ENCODE data around the gene PARD6B. TPM values are rescaled to one million over a fixed set of nuclear protein-coding genes. Genes with fewer than 3 reads are reported as not detected.
A peak's percentile ranks its signal among the peaks of the same experiment; 100 is the strongest.

Gene PARD6B
- total RNA-seq, 1 donor from 2014 or later, result 2.2 TPM

GRCh38 chr20:50717312-50717711, 14.1 kb upstream of the PARD6B start:
- peaks cover 19% of the 10 kb centered on the region for H3K27me3 Mint-ChIP-seq (ENCODE audit: low read depth)
- no peak overlapping the region for H3K27ac Mint-ChIP-seq (ENCODE audit: unreplicated experiment)
- H3K36me3 Mint-ChIP-seq (ENCODE audit: low read depth), result no peaks in the 10 kb centered on the region
- no peak for TF ChIP-seq CTCF (IDR thresholded peaks at IDR 0.05)
- no peaks in the 10 kb centered on the region for H3K9me3 Mint-ChIP-seq (ENCODE audit: low read depth)
- DNase-seq (ENCODE audit: low spot score), result no peak
- peaks cover 24% of the 10 kb centered on the region for H3K4me1 Mint-ChIP-seq (ENCODE audit: low read depth)
- no peak overlapping the region for H3K4me3 Mint-ChIP-seq (ENCODE audit: unreplicated experiment)

- H3K9me3 Mint-ChIP-seq (ENCODE audit: low read depth), result no peaks in the 10 kb centered on the region
- no peak for DNase-seq (ENCODE audit: low spot score)
- H3K36me3 Mint-ChIP-seq (ENCODE audit: low read depth), result no peaks in the 10 kb centered on the region
- peaks cover 28% of the 10 kb centered on the region for H3K4me1 Mint-ChIP-seq (ENCODE audit: low read depth)
- H3K4me3 Mint-ChIP-seq (ENCODE audit: unreplicated experiment), result no peak overlapping the region
- TF ChIP-seq CTCF (IDR thresholded peaks at IDR 0.05), result peak; percentile 57
- H3K27me3 Mint-ChIP-seq (ENCODE audit: low read depth), result peaks cover 11% of the 10 kb centered on the region
- H3K27ac Mint-ChIP-seq (ENCODE audit: unreplicated experiment), result peak overlapping the region; percentile 64
Observed at GRCh38 chr20:50717974-50718761, 13.2 kb upstream of the PARD6B start.

GRCh38 chr20:50719328-50719727, 12.1 kb upstream of the PARD6B start:
- Mint-ChIP-seq H3K4me3 (ENCODE audit: unreplicated experiment) (no peak overlapping the region), H3K27me3 (ENCODE audit: low read depth) (peaks cover 3% of the 10 kb centered on the region), H3K4me1 (ENCODE audit: low read depth) (peaks cover 24% of the 10 kb centered on the region), H3K9me3 (ENCODE audit: low read depth) (no peaks in the 10 kb centered on the region), H3K36me3 (ENCODE audit: low read depth) (no peaks in the 10 kb centered on the region), H3K27ac (ENCODE audit: unreplicated experiment) (no peak overlapping the region)
- no peak for TF ChIP-seq CTCF (IDR thresholded peaks at IDR 0.05)
- DNase-seq (ENCODE audit: low spot score), result no peak

GRCh38 chr20:50720026-50720425, 11.4 kb upstream of the PARD6B start:
- H3K27ac Mint-ChIP-seq (ENCODE audit: unreplicated experiment), result no peak overlapping the region
- DNase-seq (ENCODE audit: low spot score), result no peak
- no peak overlapping the region for H3K4me3 Mint-ChIP-seq (ENCODE audit: unreplicated experiment)
- H3K27me3 Mint-ChIP-seq (ENCODE audit: low read depth), result peaks cover 3% of the 10 kb centered on the region
- H3K36me3 Mint-ChIP-seq (ENCODE audit: low read depth), result no peaks in the 10 kb centered on the region
- H3K9me3 Mint-ChIP-seq (ENCODE audit: low read depth), result no peaks in the 10 kb centered on the region
- peaks cover 24% of the 10 kb centered on the region for H3K4me1 Mint-ChIP-seq (ENCODE audit: low read depth)
- TF ChIP-seq CTCF (IDR thresholded peaks at IDR 0.05), result no peak

GRCh38 chr20:50720582-50720981, 10.8 kb upstream of the PARD6B start:
- peaks cover 3% of the 10 kb centered on the region for H3K27me3 Mint-ChIP-seq (ENCODE audit: low read depth)
- peaks cover 24% of the 10 kb centered on the region for H3K4me1 Mint-ChIP-seq (ENCODE audit: low read depth)
- no peaks in the 10 kb centered on the region for H3K9me3 Mint-ChIP-seq (ENCODE audit: low read depth)
- DNase-seq (ENCODE audit: low spot score), result no peak
- H3K36me3 Mint-ChIP-seq (ENCODE audit: low read depth), result no peaks in the 10 kb centered on the region
- no peak overlapping the region for H3K4me3 Mint-ChIP-seq (ENCODE audit: unreplicated experiment)
- no peak for TF ChIP-seq CTCF (IDR thresholded peaks at IDR 0.05)
- no peak overlapping the region for H3K27ac Mint-ChIP-seq (ENCODE audit: unreplicated experiment)

Data from chondrocyte (in vitro differentiated cells).